Thyroid gland (tissue), 4 donors: ENCODE data around the gene ATP23.

Source experiments
- POLR2A ChIP-seq, 2 donors: fragments of 450-650 bp; IDR thresholded peaks; one replicate each; pipeline ENCODE4 v1.6.1; 2017; ENCODE audit warnings: antibody characterized with exemption in 2 of 2, mild to moderate bottlenecking in 2 of 2, moderate library complexity in 1 of 2
- TF ChIP-seq, protein P1 (sequence below), 6 experiments: fragments of 200-600 bp in 3 of 6; fragments of 450-650 bp in 3 of 6; sonication (generic) in 3 of 6; IDR thresholded peaks; one replicate each; pipeline ENCODE4 v1.5.1; 2016 to 2019; ENCODE audit warnings: antibody characterized with exemption in 6 of 6, mild to moderate bottlenecking in 2 of 6, inconsistent platforms in 1 of 6, moderate library complexity in 1 of 6

DNA sequence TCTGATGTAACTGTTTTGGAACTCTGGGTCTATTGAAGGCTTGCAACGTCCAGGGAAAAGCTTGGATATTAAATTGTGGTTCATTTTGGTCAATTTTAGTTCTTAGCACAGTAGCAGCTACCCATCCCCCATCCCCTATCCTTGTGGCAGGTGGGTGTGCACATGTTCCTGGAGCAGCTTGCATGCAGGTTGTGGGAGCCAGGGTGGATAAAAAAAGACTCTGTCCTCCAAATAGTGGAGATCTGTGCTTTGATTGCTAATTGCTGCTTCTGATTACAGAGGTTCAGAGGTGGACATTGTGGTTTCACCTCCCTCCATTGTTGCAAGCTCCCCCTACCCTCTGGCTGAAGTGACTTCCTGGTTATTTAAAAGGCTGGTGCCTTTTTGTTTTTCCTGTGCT, 23.1 kb downstream of the ATP23 start:
- TF ChIP-seq, protein P1, sequence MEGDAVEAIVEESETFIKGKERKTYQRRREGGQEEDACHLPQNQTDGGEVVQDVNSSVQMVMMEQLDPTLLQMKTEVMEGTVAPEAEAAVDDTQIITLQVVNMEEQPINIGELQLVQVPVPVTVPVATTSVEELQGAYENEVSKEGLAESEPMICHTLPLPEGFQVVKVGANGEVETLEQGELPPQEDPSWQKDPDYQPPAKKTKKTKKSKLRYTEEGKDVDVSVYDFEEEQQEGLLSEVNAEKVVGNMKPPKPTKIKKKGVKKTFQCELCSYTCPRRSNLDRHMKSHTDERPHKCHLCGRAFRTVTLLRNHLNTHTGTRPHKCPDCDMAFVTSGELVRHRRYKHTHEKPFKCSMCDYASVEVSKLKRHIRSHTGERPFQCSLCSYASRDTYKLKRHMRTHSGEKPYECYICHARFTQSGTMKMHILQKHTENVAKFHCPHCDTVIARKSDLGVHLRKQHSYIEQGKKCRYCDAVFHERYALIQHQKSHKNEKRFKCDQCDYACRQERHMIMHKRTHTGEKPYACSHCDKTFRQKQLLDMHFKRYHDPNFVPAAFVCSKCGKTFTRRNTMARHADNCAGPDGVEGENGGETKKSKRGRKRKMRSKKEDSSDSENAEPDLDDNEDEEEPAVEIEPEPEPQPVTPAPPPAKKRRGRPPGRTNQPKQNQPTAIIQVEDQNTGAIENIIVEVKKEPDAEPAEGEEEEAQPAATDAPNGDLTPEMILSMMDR (IDR thresholded peaks at IDR 0.05), result no peak
- no peak for TF ChIP-seq POLR2A (IDR thresholded peaks at IDR 0.05)
